Measurements from ENCODE around the gene DYRK4.

The DYRK4 gene

GRCh38 chr12:4630262-4630661 lies 68.3 kb downstream of the DYRK4 start:
- FAIRE-seq: no peak

- no peak for FAIRE-seq
Observed at GRCh38 chr12:4643747-4644146, 81.7 kb downstream of the DYRK4 start.

- no peak for FAIRE-seq
Observed at GRCh38 chr12:4645023-4645422, 83.0 kb downstream of the DYRK4 start.

GRCh38 chr12:4648104-4648500 lies 86.1 kb downstream of the DYRK4 start:
- no peak for FAIRE-seq

- peak; percentile 96 for FAIRE-seq
Observed at GRCh38 chr12:4648501-4649357, 86.7 kb downstream of the DYRK4 start, which contains the start of the genes AKAP3 and NDUFA9. Gene AKAP3 (minus strand): TSS chr12:4649051. CDS start chr12:4638196, 10,855 bp downstream. Gene NDUFA9 (plus strand): TSS chr12:4649114. CDS start chr12:4649127, 13 bp downstream.

GRCh38 chr12:4649358-4649661 lies 87.3 kb downstream of the DYRK4 start:
- no peak for FAIRE-seq

GRCh38 chr12:4653257-4653656 lies 91.2 kb downstream of the DYRK4 start:
- FAIRE-seq: no peak

- no peak for FAIRE-seq
Observed at GRCh38 chr12:4653691-4654090, 91.7 kb downstream of the DYRK4 start.
